ENCODE measurements around the gene SUSD5. TPM values are rescaled to one million over a fixed set of nuclear protein-coding genes. Genes with fewer than 3 reads are reported as not detected.
"Not testable (repeated sequence)": the region's sequence is repeated elsewhere in the genome, so short reads cannot be mapped to it uniquely, and the experiment has no call there.

SUSD5 gene
- total RNA-seq, 2 experiments from 2014 or later, result not detected

- no peaks in the 10 kb centered on the region for H3K4me1 Mint-ChIP-seq (ENCODE audit: low read depth)
- peaks cover 10% of the 10 kb centered on the region for H3K27me3 Mint-ChIP-seq
- no peak for DNase-seq
- CTCF ChIA-PET, result interaction anchor here (0.6 kb wide), 1 partner anchor 210 kb away, joined by 3 read pairs; no protein-coding TSS in a partner anchor
- H3K4me3 Mint-ChIP-seq, result no peak overlapping the region
- no peak overlapping the region for H3K27ac Mint-ChIP-seq
- peaks cover 11% of the 10 kb centered on the region for H3K9me3 Mint-ChIP-seq
- intact Hi-C loops (cut with micrococcal nuclease), result no loop called here
- H3K36me3 Mint-ChIP-seq, result no peaks in the 10 kb centered on the region
- POLR2A ChIA-PET, result no interaction called here
These were observed 33.7 kb downstream of the SUSD5 start for GRCh38 chr3:33184863-33185262.

GRCh38 chr3:33181641-33182040 is 37.0 kb downstream of the SUSD5 start:
- CTCF ChIA-PET, result interaction anchor here (0.8 kb wide), 1 partner anchor 52 kb away, joined by 3 read pairs; no protein-coding TSS in a partner anchor
- H3K27me3 Mint-ChIP-seq; H3K4me3 Mint-ChIP-seq; H3K27ac Mint-ChIP-seq; DNase-seq; H3K4me1 Mint-ChIP-seq (ENCODE audit: low read depth); H3K36me3 Mint-ChIP-seq; intact Hi-C loops (cut with micrococcal nuclease): not testable (repeated sequence)
- POLR2A ChIA-PET, result interaction anchor here (0.7 kb wide), 1 partner anchor 263 kb away, joined by 3 read pairs; no protein-coding TSS in a partner anchor
- peaks cover 17% of the 10 kb centered on the region for H3K9me3 Mint-ChIP-seq

- Mint-ChIP-seq H3K9me3 (peaks cover 17% of the 10 kb centered on the region), H3K4me1 (ENCODE audit: low read depth) (no peaks in the 10 kb centered on the region), H3K27ac (no peak overlapping the region), H3K27me3 (peaks cover 3% of the 10 kb centered on the region), H3K4me3 (no peak overlapping the region), H3K36me3 (no peaks in the 10 kb centered on the region)
- CTCF ChIA-PET, result interaction anchor here (0.6 kb wide), 1 partner anchor 17 kb away, joined by 3 read pairs; no protein-coding TSS in a partner anchor
- intact Hi-C loops (cut with micrococcal nuclease), result no loop called here
- no peak for DNase-seq
- POLR2A ChIA-PET, result interaction anchor here (0.7 kb wide), 1 partner anchor 262 kb away, joined by 3 read pairs; no protein-coding TSS in a partner anchor
These were observed 37.4 kb downstream of the SUSD5 start for GRCh38 chr3:33181229-33181628.

- H3K36me3 Mint-ChIP-seq, result no peaks in the 10 kb centered on the region
- no peaks in the 10 kb centered on the region for H3K4me1 Mint-ChIP-seq (ENCODE audit: low read depth)
- DNase-seq, result no peak
- H3K4me3 Mint-ChIP-seq, result no peak overlapping the region
- peaks cover 17% of the 10 kb centered on the region for H3K9me3 Mint-ChIP-seq
- H3K27ac Mint-ChIP-seq, result no peak overlapping the region
- ChIA-PET CTCF (no interaction called here), POLR2A (no interaction called here)
- H3K27me3 Mint-ChIP-seq, result peaks cover 2% of the 10 kb centered on the region
- intact Hi-C loops (cut with micrococcal nuclease), result no loop called here
These were observed 39.5 kb downstream of the SUSD5 start for GRCh38 chr3:33179132-33179531.

GRCh38 chr3:33174711-33175414 is 43.7 kb downstream of the SUSD5 start:
- POLR2A ChIA-PET, result no interaction called here
- peaks cover 6% of the 10 kb centered on the region for H3K9me3 Mint-ChIP-seq
- H3K27ac Mint-ChIP-seq, result no peak overlapping the region
- H3K4me3 Mint-ChIP-seq, result no peak overlapping the region
- peaks cover 2% of the 10 kb centered on the region for H3K27me3 Mint-ChIP-seq
- CTCF ChIA-PET, result no interaction called here
- no peaks in the 10 kb centered on the region for H3K36me3 Mint-ChIP-seq
- intact Hi-C loops (cut with micrococcal nuclease), result no loop called here
- peaks cover 8% of the 10 kb centered on the region for H3K4me1 Mint-ChIP-seq (ENCODE audit: low read depth)
- no peak for DNase-seq

GRCh38 chr3:33174095-33174494 is 44.5 kb downstream of the SUSD5 start:
- H3K9me3 Mint-ChIP-seq, result peaks cover under 1% of the 10 kb centered on the region
- ChIA-PET CTCF (no interaction called here), POLR2A (no interaction called here)
- no peak for DNase-seq
- H3K27ac Mint-ChIP-seq, result peak overlapping the region; percentile 14
- intact Hi-C loops (cut with micrococcal nuclease), result no loop called here
- H3K27me3 Mint-ChIP-seq, result peaks cover under 1% of the 10 kb centered on the region
- no peak overlapping the region for H3K4me3 Mint-ChIP-seq
- no peaks in the 10 kb centered on the region for H3K36me3 Mint-ChIP-seq
- H3K4me1 Mint-ChIP-seq (ENCODE audit: low read depth), result peaks cover 8% of the 10 kb centered on the region

- H3K4me1 Mint-ChIP-seq (ENCODE audit: low read depth), result peaks cover 8% of the 10 kb centered on the region
- DNase-seq, result no peak
- no peaks in the 10 kb centered on the region for H3K9me3 Mint-ChIP-seq
- H3K36me3 Mint-ChIP-seq, result no peaks in the 10 kb centered on the region
- no peak overlapping the region for H3K27ac Mint-ChIP-seq
- ChIA-PET POLR2A (no interaction called here), CTCF (no interaction called here)
- intact Hi-C loops (cut with micrococcal nuclease), result no loop called here
- no peaks in the 10 kb centered on the region for H3K27me3 Mint-ChIP-seq
- H3K4me3 Mint-ChIP-seq, result no peak overlapping the region
These were observed 44.9 kb downstream of the SUSD5 start for GRCh38 chr3:33173672-33174071.

- no peak overlapping the region for H3K27ac Mint-ChIP-seq
- intact Hi-C loops (cut with micrococcal nuclease), result no loop called here
- ChIA-PET POLR2A (no interaction called here), CTCF (no interaction called here)
- no peaks in the 10 kb centered on the region for H3K36me3 Mint-ChIP-seq
- no peaks in the 10 kb centered on the region for H3K9me3 Mint-ChIP-seq
- H3K4me3 Mint-ChIP-seq, result no peak overlapping the region
- peaks cover 8% of the 10 kb centered on the region for H3K4me1 Mint-ChIP-seq (ENCODE audit: low read depth)
- no peak for DNase-seq
- H3K27me3 Mint-ChIP-seq, result no peaks in the 10 kb centered on the region
These were observed 45.5 kb downstream of the SUSD5 start for GRCh38 chr3:33173103-33173502.

- no peaks in the 10 kb centered on the region for H3K9me3 Mint-ChIP-seq
- no peaks in the 10 kb centered on the region for H3K27me3 Mint-ChIP-seq
- intact Hi-C loops (cut with micrococcal nuclease), result no loop called here
- H3K4me3 Mint-ChIP-seq, result no peak overlapping the region
- ChIA-PET POLR2A (interaction anchor here (0.6 kb wide), 1 partner anchor 266 kb away, joined by 3 read pairs; no protein-coding TSS in a partner anchor), CTCF (no interaction called here)
- peaks cover 8% of the 10 kb centered on the region for H3K4me1 Mint-ChIP-seq (ENCODE audit: low read depth)
- H3K27ac Mint-ChIP-seq, result no peak overlapping the region
- DNase-seq, result no peak
- no peaks in the 10 kb centered on the region for H3K36me3 Mint-ChIP-seq
These were observed 47.0 kb downstream of the SUSD5 start for GRCh38 chr3:33171580-33171979.

- Mint-ChIP-seq H3K27ac (no peak overlapping the region), H3K9me3 (no peaks in the 10 kb centered on the region), H3K36me3 (no peaks in the 10 kb centered on the region), H3K4me1 (ENCODE audit: low read depth) (peaks cover 8% of the 10 kb centered on the region), H3K27me3 (no peaks in the 10 kb centered on the region), H3K4me3 (no peak overlapping the region)
- no peak for DNase-seq
- ChIA-PET POLR2A (no interaction called here), CTCF (no interaction called here)
- intact Hi-C loops (cut with micrococcal nuclease), result no loop called here
These were observed 48.1 kb downstream of the SUSD5 start for GRCh38 chr3:33170531-33170930.

GRCh38 chr3:33167716-33168336 is 50.8 kb downstream of the SUSD5 start:
- ChIA-PET CTCF (interaction anchor here (1.2 to 1.3 kb wide), 3 partner anchors 9 to 205 kb away, joined by 3 to 4 read pairs (median 3); no protein-coding TSS in a partner anchor), POLR2A (no interaction called here)
- intact Hi-C loops (cut with micrococcal nuclease), result no loop called here
- Mint-ChIP-seq H3K27me3 (no peaks in the 10 kb centered on the region), H3K9me3 (no peaks in the 10 kb centered on the region), H3K27ac (no peak overlapping the region), H3K4me3 (no peak overlapping the region), H3K36me3 (no peaks in the 10 kb centered on the region), H3K4me1 (ENCODE audit: low read depth) (peaks cover 8% of the 10 kb centered on the region)
- no peak for DNase-seq

GRCh38 chr3:33167284-33167683 is 51.3 kb downstream of the SUSD5 start:
- CTCF ChIA-PET, result interaction anchor here (1.2 to 1.3 kb wide), 3 partner anchors 9 to 205 kb away, joined by 3 to 4 read pairs (median 3); no protein-coding TSS in a partner anchor

GRCh38 chr3:33166095-33166494 is 52.5 kb downstream of the SUSD5 start:
- no peaks in the 10 kb centered on the region for H3K4me1 Mint-ChIP-seq (ENCODE audit: low read depth)
- no peak overlapping the region for H3K4me3 Mint-ChIP-seq
- no peaks in the 10 kb centered on the region for H3K9me3 Mint-ChIP-seq
- DNase-seq, result no peak
- intact Hi-C loops (cut with micrococcal nuclease), result no loop called here
- H3K27ac Mint-ChIP-seq, result no peak overlapping the region
- H3K36me3 Mint-ChIP-seq, result no peaks in the 10 kb centered on the region
- peaks cover 4% of the 10 kb centered on the region for H3K27me3 Mint-ChIP-seq
- ChIA-PET CTCF (no interaction called here), POLR2A (no interaction called here)

More at GRCh38 chr3:33167284-33167683, 51.3 kb downstream of the SUSD5 start:
- Mint-ChIP-seq H3K4me1 (ENCODE audit: low read depth) (peaks cover 8% of the 10 kb centered on the region), H3K27me3 (peaks cover under 1% of the 10 kb centered on the region), H3K4me3 (no peak overlapping the region), H3K36me3 (no peaks in the 10 kb centered on the region), H3K9me3 (no peaks in the 10 kb centered on the region), H3K27ac (no peak overlapping the region)
- DNase-seq, result no peak
- POLR2A ChIA-PET, result no interaction called here
- intact Hi-C loops (cut with micrococcal nuclease), result no loop called here
